Measurements from ENCODE around the gene RPL13A. TPM values are rescaled to one million over a fixed set of nuclear protein-coding genes. Genes with fewer than 3 reads are reported as not detected.

RPL13A gene
- total and polyA plus RNA-seq, 2 of the 13 experiments (the other 11 are each of a cell fraction or from before 2014, with no cell fraction given) = 2,601 to 3,407 TPM

- peak in 1 of 2 experiments; percentile 32; a peak in 1 of 4 replicates for TF ChIP-seq POLR2A (IDR thresholded peaks at IDR 0.05; ENCODE audit: insufficient read depth in 1 of 2, low read depth in 2 of 2, low read length in 2 of 2)
- TF ChIP-seq DMAP1 (CRISPR knock-in tag; IDR thresholded peaks at IDR 0.05) = no peak
- TF ChIP-seq ZNF333 (CRISPR knock-in tag; IDR thresholded peaks at IDR 0.05; ENCODE audit: borderline replicate concordance) = no peak
- no peak for TF ChIP-seq IKZF5 (CRISPR knock-in tag; IDR thresholded peaks at IDR 0.05)
- TF ChIP-seq ZNF362 (CRISPR knock-in tag; IDR thresholded peaks at IDR 0.05; ENCODE audit: borderline replicate concordance) = no peak
- no peak for TF ChIP-seq BRD4 (CRISPR knock-in tag; IDR thresholded peaks at IDR 0.05)
- TF ChIP-seq ZNF530 (CRISPR knock-in tag; IDR thresholded peaks at IDR 0.05; ENCODE audit: low read depth) = no peak
- no peak for TF ChIP-seq ZNF713 (CRISPR knock-in tag; IDR thresholded peaks at IDR 0.05)
- no peak for TF ChIP-seq TERF1 (CRISPR knock-in tag; IDR thresholded peaks at IDR 0.05)
- TF ChIP-seq MTF1 (CRISPR knock-in tag; IDR thresholded peaks at IDR 0.05) = no peak
- TF ChIP-seq ZNF644 (CRISPR knock-in tag; IDR thresholded peaks at IDR 0.05; ENCODE audit: low read depth) = no peak
- no peak for TF ChIP-seq SNAPC5 (CRISPR knock-in tag; IDR thresholded peaks at IDR 0.05; ENCODE audit: borderline replicate concordance)
- TF ChIP-seq ZNF275 (CRISPR knock-in tag; IDR thresholded peaks at IDR 0.05; ENCODE audit: borderline replicate concordance) = no peak
- TF ChIP-seq NR2F1 (CRISPR knock-in tag; IDR thresholded peaks at IDR 0.05) = no peak
- TF ChIP-seq ZFY (CRISPR knock-in tag; IDR thresholded peaks at IDR 0.05) = no peak
- no peak for TF ChIP-seq NKX3-1 (CRISPR knock-in tag; IDR thresholded peaks at IDR 0.05)
- no peak for TF ChIP-seq ZNF557 (CRISPR knock-in tag; IDR thresholded peaks at IDR 0.05)
- TF ChIP-seq NCOA1 (CRISPR knock-in tag; IDR thresholded peaks at IDR 0.05) = 0 out of 2 replicates have a peak, but pooled peaks have one; percentile 29
- no peak for TF ChIP-seq ZKSCAN1 (IDR thresholded peaks at IDR 0.05; ENCODE audit: low read length)
- TF ChIP-seq ZSCAN5A (CRISPR knock-in tag; IDR thresholded peaks at IDR 0.05; ENCODE audit: borderline replicate concordance) = no peak
Measured at GRCh38 chr19:49488046-49488862, 846 bp downstream of the RPL13A start (continued).

Data from HepG2 (cell line).